Retina (tissue), 1 donor: ENCODE measurements around the gene MGAT5B.
"Not testable (repeated sequence)": the region's sequence is repeated elsewhere in the genome, so short reads cannot be mapped to it uniquely, and the experiment has no call there.

Experiments used
- DNase-seq: peaks from one replicate; pipeline ENCODE4 v3.0.0-alpha.2; 2016

The MGAT5B gene, protein sequence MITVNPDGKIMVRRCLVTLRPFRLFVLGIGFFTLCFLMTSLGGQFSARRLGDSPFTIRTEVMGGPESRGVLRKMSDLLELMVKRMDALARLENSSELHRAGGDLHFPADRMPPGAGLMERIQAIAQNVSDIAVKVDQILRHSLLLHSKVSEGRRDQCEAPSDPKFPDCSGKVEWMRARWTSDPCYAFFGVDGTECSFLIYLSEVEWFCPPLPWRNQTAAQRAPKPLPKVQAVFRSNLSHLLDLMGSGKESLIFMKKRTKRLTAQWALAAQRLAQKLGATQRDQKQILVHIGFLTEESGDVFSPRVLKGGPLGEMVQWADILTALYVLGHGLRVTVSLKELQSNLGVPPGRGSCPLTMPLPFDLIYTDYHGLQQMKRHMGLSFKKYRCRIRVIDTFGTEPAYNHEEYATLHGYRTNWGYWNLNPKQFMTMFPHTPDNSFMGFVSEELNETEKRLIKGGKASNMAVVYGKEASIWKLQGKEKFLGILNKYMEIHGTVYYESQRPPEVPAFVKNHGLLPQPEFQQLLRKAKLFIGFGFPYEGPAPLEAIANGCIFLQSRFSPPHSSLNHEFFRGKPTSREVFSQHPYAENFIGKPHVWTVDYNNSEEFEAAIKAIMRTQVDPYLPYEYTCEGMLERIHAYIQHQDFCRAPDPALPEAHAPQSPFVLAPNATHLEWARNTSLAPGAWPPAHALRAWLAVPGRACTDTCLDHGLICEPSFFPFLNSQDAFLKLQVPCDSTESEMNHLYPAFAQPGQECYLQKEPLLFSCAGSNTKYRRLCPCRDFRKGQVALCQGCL

DNA sequence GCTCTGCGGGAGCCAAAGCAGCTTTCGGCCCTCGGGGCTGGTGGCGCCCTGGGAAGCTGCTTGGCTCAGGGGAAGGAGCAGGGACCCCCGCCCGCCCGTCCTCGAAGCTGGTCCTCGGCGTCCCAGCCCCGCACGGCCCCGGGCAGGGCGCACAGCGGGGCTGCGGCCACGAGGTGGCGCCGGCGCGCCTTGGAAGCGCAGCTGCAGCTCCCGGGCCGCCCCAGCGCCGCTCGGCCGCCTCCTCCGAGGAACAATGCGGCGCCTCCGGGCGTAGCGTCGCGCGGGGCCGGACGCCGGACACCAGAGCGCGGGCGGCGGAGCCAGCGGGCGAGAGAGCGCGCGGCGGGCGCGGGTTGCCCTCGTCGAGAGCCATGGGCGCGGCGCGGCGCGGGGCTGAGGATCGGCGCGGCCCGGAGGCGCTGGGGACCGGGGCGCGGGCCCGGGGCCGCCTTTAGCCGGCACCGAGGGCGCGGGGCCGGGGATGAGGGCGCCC, at the start of gene MGAT5B:
Gene MGAT5B (plus strand): TSS at position 229 of the 493 bp plus-strand sequence. CDS start 626 bp downstream, outside the sequence.
- peak; percentile 93 for DNase-seq

DNA sequence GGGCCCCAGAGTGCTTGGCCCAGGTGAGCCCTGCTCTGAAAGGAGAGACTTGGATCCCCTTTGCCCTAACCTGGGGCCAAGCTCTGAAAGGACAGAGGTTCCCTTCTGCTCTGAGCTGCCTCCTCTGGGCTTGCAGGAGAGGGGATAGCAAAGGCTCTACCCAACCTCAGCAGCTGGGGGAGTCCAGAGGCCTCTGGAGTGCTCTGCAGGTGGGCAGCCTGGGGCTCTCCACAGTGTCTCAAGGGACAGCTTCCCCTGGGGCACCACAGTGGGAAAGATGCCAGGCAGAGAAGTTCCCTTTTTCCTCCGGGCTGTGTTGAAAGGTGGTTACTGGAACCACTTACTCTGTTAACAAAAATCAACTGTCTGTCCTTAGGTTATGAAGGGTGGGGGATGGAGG, 48.2 kb upstream of the MGAT5B start:
- DNase-seq, result no peak

DNA sequence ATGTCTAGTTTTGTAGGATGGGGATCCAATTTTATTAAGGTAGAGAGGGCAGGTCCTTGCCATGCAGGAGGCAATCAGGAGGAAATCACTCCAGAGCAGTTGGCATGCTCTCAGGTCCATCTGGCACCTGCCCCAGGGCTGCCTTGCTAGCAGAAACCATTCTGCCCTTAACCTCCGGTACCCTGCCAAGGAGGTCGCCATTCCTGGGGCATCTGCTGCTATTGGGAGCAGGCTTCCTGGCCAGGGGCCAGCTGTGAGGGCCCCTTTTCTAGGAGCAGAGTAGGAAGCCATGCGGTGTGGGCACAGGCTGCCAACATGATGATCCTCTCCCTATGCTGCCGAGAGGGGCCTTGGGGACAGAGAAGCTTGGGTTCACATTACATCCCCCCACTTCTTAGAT, 47.6 kb upstream of the MGAT5B start:
- no peak for DNase-seq

DNA sequence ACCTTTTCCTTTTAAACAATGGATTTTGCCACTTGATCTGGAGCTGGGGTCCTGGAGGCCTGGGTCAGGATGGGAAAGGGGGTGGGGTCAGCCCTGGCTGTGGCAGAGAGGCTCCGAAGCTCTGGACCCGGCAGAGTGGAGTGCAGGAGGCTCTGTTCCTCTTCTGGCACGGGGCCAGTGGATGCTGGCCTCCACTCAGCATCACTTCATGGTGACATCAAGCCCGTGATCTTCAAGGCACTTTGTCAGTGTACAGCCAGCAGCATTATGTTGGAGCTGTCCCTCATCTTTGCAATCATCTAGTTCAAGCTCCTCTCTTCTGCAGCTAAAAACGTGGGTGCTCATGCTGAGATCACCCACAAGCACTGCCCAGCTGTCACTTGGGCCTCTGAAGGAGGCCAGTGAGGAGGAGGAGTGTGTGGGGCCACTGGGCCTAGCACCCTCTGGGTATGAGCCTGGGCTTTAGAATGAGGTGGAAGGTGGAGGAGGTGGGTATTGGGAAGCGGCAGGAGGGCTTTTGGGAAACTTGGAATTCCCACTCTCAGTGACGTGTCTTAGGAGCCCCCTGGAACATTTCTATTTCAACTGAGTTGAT, 45.9 kb upstream of the MGAT5B start:
- DNase-seq, result no peak

DNA sequence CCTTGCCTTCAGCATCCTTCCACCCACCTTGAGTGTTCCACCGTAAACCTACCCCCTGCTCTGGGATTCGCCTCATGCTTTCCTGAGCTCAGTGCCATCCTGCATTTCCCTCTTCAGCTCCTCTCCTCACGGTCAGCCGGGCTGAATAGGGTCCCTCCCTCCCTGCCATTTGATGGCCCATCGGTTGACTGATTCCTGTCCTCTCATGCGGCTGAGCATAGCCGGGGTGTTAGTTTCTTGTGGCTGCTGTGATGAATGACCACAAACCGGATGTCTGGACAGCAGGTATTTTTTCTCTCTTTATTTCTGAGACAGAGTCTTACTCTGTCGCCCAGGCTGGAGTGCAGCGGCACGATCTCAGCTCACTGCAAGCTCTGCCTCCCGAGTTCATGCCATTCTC, 44.1 kb upstream of the MGAT5B start:
- peak; percentile 30 for DNase-seq

DNA sequence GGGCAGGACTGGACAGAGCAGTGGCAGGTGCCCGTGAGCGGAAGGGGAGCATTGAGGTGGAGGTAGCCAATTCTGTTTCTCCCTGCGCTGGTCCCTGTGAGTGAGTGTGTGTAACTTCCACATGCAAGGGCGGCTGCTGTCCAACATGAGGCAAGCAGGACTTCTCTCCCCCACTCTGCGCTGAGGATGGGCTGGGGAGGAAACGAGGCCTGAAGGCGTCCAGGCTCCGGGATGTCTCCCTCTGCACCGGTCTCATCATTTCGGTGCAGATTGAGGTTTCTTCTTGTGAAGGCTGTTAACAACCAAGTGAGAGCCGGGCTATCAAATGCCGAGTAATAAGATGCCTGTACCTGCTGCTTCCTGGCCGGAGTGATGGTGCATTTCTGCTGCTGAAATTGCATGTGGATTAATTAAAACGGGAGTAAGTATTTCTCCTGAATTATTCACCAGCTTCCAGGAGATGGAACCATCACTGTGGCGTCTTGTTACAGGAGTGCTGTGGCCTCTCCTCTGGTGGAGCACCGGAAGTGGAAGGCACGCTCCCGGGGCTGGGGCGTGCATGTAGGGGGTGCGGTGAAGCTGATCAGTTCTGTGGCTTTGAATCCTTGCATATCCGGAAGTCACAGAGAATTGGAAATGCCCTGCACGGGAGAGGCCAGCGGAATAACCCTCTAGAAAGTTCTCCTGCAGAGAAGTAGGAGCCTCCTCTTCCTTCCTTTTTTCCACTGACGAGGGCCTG, 41.7 kb upstream of the MGAT5B start:
- DNase-seq, result no peak

DNA sequence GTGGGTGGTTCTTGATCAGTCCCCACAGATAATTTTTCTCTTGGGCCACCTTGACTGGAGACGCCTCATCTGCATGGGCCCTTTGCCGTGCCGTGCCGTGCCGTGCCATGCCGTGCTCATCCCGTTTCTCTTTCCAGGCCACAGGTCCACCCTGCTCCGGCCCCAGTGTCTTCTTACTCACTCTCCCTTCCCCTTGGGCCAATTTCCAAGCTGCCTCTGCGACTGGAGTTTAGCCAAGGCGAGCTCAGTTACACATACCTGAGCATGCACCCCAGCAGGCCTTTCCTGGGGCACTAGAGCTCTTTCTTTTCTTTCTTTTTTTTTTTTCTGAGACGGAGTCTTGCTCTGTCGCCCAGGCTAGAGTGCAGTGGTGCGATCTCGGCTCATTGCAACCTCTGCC, 40.5 kb upstream of the MGAT5B start:
- no peak for DNase-seq

DNA sequence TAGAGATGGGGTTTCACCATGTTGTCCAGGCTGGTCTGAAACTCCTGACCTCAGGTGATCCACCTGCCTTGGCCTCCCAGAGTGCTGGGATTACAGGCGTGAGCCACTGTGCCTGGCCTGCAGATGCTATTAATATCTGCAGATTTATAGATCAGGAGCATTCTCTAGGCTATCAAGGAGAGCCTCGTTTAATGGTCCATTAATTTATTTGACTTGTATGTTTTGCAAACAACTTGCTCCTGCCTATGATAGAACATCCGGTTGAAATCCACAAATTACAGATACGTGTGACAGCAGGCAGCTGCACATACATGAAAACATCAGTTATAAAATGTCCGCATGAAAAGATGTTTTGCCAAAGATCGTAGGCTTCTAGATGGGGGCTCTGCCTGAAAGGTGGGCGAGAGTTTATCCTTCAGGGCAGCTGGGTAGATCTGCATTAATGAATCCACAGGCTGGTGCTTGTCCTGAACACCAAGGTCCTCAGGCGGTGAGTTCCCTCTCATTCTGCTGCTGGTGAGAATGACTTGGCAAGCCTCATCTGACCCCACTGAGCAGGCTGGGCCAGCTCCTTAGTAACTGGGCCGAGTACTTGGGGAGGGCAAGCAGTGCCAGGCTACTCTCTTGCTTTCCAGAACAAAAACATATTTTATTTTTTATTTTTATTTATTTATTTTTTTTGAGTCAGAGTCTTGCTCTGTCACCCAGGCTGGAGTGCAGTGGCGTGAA, 37.1 kb upstream of the MGAT5B start:
- DNase-seq, result no peak

DNA sequence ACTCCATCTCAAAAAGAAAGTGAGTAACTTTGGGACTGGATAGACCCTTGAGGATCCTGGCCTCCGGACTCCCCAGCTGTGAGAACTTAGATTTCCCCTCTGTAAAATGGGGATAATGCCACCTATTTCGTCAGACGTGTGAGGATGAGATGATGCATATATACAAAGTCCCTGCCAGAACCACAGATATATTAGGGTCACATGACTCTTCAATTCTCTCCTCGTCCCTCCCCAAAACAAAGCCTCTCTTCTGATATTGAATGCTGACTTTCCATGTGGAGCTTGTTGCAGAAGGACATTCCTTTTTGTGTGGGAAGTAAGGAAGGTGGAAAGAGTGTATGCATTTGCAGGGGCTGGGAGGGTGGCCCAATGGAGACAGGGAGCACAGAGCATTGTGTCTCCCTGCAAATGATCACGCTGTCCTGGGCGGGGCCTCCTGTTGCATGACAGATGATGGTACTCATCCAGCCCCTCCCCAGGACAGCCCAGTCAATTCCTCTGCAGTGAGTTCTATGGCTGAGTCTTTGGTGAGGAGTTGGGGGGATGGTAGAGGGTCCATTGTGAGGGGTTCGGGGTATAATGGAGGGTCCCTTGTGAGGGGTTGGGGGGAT, 35.1 kb upstream of the MGAT5B start:
- DNase-seq, result no peak

DNA sequence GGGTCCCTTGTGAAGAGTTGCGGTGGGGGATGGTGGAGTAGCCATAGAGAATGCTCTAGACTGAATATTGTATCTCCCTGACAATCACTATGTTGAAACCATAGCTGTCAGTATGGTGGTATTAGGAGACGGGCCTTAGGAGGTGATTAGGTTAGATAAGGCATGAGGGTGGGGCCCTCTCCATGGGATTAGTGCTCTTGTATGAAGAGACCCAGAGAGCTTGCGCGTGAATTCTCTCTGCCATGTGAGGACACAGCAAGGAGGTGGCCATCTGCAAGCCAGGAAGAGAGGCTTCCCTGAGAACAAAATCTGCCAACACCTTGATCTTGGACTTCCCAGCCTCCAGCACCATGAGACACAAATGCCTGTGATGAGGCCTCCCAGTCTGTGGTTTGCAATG, 34.5 kb upstream of the MGAT5B start:
- no peak for DNase-seq

DNA sequence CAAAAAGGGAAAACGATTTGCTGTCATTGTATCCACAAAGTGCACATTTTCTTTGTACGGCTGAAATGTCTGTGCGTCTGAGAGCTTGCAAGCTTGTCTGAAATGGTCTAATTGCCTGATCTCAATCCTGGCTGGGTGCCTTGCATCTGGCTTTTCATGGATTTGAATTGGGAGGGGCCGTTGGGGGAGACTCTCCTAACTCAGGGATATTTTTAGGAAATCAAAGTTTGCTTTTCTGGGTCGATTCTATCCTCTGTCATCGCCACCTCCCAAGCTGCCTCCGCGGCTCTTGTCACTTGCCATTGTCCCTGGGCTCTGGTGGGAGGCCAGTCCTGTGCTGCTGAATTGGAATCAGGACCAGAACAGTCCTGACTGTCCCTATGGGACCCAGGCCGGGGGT, 33.3 kb upstream of the MGAT5B start:
- peak; percentile 25 for DNase-seq

DNA sequence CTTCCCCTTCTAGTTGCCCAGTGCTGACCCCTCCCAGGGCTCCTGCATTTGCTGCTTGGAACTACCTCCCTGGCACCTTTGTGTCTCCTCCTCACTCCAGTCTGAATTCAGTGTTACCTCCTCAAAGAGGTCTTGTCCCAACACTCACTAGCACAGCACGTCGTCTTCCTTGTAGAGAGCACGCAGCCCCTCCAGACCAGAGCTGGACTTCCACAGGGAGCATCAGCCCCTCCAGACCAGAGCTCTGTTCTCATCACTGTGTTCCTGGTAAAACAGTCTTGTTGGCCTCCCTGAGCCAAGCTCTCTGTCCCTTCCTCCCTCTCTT, 27.8 kb upstream of the MGAT5B start:
- peak; percentile 34 for DNase-seq

DNA sequence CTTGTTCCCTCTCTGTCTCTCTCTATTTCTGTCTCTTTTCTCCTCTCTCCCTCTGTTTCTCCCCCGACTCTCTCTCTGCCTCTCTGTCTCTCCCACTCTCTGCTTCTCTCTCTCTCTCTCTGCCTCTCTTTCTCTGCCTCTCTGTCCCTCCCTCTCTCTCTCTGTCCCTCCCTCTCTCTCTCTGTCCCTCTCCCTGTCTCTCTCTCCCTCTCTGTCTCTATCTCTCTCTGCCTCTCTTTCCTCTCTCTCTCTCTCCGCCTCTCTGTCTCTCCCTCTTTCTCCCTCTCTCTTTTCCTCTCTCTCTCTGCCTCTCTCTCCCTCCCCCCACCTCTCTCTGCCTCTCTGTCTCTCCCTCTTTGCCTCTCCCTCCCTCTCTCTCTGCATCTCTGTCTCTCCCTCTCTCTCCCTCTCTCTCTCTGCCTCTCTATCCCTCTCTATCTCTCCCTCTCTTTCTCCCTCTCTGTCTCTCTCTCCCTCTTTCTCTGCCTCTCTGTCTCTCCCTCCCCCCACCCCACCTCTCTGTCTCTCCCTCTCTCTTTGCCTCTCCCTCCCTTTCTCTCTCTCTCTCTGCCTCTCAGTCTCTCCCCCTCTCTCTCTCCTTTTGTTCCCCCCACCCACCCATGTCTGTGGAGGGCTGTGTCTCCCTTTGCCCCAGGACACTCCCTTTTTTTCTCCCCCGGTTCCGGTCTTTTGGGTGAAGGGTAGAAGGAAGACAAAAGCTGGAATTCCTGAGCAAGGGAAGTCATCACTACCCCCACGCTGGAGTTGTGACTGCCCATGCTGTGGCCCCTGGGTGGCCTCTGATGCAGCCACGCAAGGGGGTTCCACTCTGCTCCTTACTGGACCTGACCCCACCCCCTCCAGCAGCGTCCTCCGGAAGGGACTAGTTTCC, 27.1 kb upstream of the MGAT5B start:
- DNase-seq, result no peak

DNA sequence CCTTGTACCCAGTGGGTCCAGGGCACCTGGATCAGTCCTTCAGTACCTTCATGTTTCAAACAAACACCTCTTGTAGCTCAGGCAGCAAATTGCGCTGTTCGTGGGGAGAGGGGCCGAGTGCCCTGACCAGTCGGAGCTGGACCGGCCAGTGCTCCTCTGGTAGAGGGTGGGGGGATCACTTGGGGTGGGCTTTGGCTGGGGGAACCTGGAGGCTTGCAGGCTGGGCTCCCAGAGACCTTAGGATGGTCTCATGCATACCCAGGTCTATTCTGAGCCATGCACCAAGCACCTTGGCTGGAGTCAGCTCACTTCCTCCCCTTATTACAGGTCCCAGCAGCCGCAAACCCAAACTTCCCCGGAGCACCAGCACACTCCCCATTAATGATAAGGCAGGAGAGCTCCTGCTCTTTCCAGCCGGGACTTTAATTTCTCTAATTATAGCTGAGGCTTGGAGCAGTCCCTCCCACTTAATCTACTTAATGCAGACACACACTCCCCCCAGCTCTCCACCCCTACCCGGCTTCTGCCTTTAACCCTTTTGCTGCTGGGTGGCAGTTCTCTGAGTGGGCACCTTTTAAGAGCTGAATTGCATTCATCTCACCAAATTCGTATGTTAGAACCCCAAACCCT, 26.3 kb upstream of the MGAT5B start:
- peak; percentile 28 for DNase-seq

DNA sequence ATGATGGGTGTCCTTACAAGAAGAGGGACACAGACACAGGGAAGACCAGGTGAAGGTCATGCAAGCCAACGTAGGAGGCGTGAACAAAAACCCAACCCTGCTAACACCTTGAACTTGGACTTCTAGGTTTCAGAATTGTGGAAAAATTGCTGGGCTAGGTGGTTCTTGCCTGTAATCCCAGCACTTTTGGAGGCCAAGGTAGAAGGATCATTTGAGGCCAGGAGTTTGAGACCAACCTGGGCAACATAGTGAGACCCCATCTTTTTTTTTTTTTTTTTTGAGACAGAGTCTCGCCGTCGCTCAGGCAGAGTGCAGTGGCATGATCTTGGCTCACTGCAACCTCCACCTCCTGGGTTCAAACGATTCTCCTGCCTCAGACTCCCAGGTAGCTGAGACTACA, 25.1 kb upstream of the MGAT5B start:
- not testable (repeated sequence) for DNase-seq

DNA sequence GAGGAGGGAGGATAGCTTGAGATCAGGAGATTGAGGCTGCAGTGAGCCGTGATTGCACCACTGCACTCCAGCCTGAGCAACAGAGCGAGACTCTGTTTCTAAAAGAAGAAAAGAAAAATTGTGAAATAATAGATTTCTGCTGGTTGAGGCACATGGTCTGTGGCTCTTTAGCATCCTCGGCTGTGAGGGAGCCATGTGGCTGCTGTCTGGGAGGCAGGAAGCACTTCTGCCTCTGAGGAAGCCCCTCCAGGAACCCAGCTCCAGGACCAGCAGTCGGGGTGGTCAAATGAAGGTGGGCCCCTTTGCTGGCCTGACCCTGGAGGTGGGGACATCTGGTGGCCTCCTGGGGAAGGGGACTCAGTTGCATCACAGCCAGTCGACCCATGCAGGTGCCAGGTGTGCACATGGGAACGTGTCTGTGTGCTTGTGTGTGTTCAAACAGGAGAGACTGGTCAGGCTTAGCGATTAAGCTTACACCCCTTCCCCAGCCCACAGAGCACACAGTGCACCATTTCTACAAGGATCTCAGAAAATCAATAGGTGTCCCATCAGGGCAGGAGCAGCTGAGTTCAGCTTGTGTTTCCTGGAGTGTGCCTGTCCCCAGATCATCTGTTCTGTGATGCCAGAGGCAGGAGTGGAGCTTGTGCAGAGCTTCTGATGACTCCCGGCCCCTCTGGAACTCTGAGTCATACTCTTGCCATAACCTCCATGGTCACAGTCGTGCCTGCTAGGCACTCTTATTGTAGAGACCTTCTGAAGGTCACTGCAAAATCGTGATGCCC, 24.3 kb upstream of the MGAT5B start:
- DNase-seq, result peak; percentile 20

DNA sequence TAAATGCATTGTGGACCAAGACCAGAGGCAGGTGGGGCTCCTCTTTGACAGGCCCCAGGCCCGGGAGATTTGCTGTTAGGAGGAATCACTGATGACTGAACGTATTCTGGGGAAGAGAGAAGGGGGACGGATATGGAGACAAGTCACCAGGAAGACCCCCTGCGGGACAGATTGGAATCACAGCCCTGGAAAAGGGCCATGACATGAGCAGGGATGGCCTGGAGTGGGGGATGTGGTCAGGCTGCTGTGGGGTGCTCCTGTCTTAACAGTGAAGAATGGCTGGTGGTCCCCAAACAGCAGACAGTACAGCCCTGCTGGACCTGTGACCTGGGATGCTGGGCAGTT, 23.7 kb upstream of the MGAT5B start:
- no peak for DNase-seq

DNA sequence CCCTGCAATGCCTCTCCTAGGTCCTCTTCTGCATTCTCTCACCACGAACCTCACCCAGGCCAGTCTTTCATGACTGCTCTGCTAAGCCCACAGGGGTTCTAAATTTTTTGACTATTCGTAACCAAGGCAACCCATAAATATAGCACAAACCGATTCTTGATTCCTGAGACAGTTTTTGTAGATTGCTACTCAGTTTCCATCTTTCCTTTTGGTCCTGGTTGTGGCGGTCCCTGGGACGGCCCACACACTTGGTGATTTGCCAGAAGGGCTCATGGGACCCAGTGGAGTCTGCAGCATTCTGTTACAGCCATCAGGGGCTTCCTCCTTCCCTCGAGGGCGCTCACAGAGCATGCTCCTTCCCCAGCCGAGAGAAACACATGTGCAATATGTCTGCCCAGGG, 23.4 kb upstream of the MGAT5B start:
- no peak for DNase-seq

DNA sequence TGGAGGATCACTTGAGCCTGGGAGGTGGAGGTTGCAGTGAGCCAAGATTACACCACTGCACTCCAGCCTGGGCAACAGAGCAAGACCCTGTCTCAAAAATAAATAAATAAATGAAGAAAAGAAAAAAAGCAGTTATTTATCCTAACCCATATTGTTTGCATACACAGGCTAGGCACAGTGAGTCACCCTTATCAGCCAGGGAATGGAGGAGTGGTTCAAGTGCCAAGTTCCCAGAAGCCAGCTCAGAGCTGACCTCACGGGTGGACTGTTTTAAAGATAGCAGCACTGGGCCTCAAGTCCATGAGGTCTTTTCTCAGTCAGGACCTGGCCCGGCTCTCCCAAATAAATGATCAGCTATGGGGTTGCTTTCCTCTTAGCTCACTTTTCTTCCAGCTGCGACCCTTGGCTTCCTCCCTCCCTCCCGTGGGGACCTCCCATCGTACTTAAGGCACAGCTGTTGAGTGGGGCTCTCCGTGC, 22.6 kb upstream of the MGAT5B start:
- no peak for DNase-seq
